Activated T-helper 1 cell treated with Interleukin-2 at 50 U/mL for 16 hours (primary cell): ENCODE data around the gene MKNK2.
"Not testable (repeated sequence)": the region's sequence is repeated elsewhere in the genome, so short reads cannot be mapped to it uniquely, and the experiment has no call there.

Source experiments
- DNase-seq: peaks from one replicate; pipeline ENCODE4 v3.0.0-alpha.2; 2020; ENCODE audit warnings: low read depth

The MKNK2 gene

GRCh38 chr19:1991018-1991913 is 59.8 kb downstream of the MKNK2 start:
- no peak for DNase-seq

GRCh38 chr19:1990230-1991017 is 60.6 kb downstream of the MKNK2 start:
- no peak for DNase-seq

- DNase-seq = no peak
Measured at GRCh38 chr19:1989513-1990229, 61.4 kb downstream of the MKNK2 start.

GRCh38 chr19:1988464-1988863 is 62.6 kb downstream of the MKNK2 start:
- DNase-seq = not testable (repeated sequence)
